A673 (cell line): ENCODE data around the gene HOXA9.

Experiments used
- CTCF ChIP-seq: fragments of 300-800, 200-600 bp; sonication (generic); conservative IDR thresholded peaks from 2 replicates; pipeline ENCODE4 v1.5.1; 2017; ENCODE audit warnings: low read depth, mild to moderate bottlenecking, antibody characterized with exemption, low read length, moderate library complexity, mixed read lengths
- EZH2 ChIP-seq: fragments of 200-600 bp; sonication (generic); IDR thresholded peaks from 2 replicates; pipeline ENCODE4 v1.6.1; 2017; ENCODE audit warnings: borderline replicate concordance, low read depth, mild to moderate bottlenecking, mixed read lengths, antibody characterized with exemption, low read length; ENCODE audit not compliant: poor library complexity, severe bottlenecking

GRCh38 chr7:27171637-27172314 lies 6.4 kb upstream of the HOXA9 start:
- TF ChIP-seq CTCF (no peak), EZH2 (no peak)
